ENCODE measurements around the gene IL1RAPL1. TPM values are rescaled to one million over a fixed set of nuclear protein-coding genes. Genes with fewer than 3 reads are reported as not detected.

The IL1RAPL1 gene
- polyA plus RNA-seq, 1 of the 3 experiments (the other 2 are of a cell fraction): 2.8 TPM

DNA sequence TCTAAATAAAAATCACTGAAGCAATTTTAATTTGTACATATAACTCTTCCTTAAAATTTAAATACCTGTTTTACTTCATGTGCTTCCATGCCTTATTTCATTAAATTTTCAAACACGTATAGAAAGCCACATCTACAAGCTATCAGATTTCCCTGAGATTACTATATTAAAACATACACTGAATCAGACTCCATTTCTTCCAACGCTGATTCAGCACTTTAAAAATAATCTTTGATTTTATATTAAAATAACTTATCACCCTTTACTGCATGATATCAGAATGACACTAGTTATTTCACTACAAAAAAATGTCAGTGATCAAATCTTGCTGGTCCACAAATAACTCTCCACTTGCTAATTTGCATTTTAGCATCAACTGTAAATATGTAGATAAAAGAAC is 550.8 kb downstream of the IL1RAPL1 start (continued):
- no peak for TF ChIP-seq RXRA (IDR thresholded peaks at IDR 0.05; ENCODE audit: borderline replicate concordance, low read depth)
- TF ChIP-seq GATA2 (CRISPR knock-in tag; IDR thresholded peaks at IDR 0.05): no peak
- TF ChIP-seq FOSL2 (IDR thresholded peaks at IDR 0.05; ENCODE audit: borderline replicate concordance, low read depth): no peak

DNA sequence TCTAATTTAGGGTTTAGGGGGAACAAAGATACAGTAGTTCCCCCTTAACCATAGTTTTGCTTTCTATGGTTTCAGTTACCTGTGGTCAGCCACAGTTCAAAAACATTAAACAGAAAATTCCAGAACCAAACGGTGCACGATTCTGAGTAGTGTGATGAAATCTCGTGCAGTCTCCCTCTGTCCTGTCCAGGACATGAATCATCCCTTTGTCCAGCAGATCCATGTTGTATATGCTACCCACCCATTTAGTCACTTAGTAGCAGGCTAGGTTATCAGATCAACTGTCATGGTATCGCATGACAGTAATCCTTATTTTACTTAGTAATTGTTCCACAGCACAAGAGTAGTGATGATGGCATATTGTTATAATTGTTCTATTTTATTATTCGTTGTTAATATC is 556.1 kb downstream of the IL1RAPL1 start:
- TF ChIP-seq TCF12 (IDR thresholded peaks at IDR 0.05) (0 out of 2 replicates have a peak, but pooled peaks have one; percentile 23), MEF2A (IDR thresholded peaks at IDR 0.05; ENCODE audit: borderline replicate concordance, low read depth) (no peak), EZH2phosphoT487 (IDR thresholded peaks at IDR 0.05; ENCODE audit: borderline replicate concordance, low read depth) (no peak), RXRA (IDR thresholded peaks at IDR 0.05; ENCODE audit: borderline replicate concordance, low read depth) (no peak)
- TF ChIP-seq, protein P1, sequence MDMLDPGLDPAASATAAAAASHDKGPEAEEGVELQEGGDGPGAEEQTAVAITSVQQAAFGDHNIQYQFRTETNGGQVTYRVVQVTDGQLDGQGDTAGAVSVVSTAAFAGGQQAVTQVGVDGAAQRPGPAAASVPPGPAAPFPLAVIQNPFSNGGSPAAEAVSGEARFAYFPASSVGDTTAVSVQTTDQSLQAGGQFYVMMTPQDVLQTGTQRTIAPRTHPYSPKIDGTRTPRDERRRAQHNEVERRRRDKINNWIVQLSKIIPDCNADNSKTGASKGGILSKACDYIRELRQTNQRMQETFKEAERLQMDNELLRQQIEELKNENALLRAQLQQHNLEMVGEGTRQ (IDR thresholded peaks at IDR 0.05; ENCODE audit: borderline replicate concordance, low read depth, low read length): no peak
- TF ChIP-seq, protein P2, sequence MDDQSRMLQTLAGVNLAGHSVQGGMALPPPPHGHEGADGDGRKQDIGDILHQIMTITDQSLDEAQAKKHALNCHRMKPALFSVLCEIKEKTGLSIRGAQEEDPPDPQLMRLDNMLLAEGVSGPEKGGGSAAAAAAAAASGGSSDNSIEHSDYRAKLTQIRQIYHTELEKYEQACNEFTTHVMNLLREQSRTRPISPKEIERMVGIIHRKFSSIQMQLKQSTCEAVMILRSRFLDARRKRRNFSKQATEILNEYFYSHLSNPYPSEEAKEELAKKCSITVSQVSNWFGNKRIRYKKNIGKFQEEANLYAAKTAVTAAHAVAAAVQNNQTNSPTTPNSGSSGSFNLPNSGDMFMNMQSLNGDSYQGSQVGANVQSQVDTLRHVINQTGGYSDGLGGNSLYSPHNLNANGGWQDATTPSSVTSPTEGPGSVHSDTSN (IDR thresholded peaks at IDR 0.05): peak; percentile 40
- H3K4me1 ChIP-seq (ENCODE audit: control insufficient read depth in 1 of 2, insufficient read depth in 2 of 2, low read depth in 1 of 2, low read length in 1 of 2): no peaks in the 10 kb centered on the region
- no peak overlapping the region for H3K9ac ChIP-seq
- CTCF ChIA-PET: no interaction called here
- H3K9me3 ChIP-seq: no peaks in the 10 kb centered on the region
- no peak overlapping the region for H3K4me3 ChIP-seq (ENCODE audit: low read depth in 2 of 2, low read length in 1 of 2)
- no peaks in the 10 kb centered on the region for H3K9me2 ChIP-seq
- no peak overlapping the region for H2AFZ ChIP-seq (ENCODE audit: low read depth)
- WGBS (ENCODE audit: low lambda C conversion rate): 12% methylated on average over 5 of the region's 5 CpGs
- H4K20me1 ChIP-seq (ENCODE audit: insufficient read depth): no peaks in the 10 kb centered on the region
- POLR2A ChIA-PET: no interaction called here
- H3K27ac ChIP-seq (ENCODE audit: low read depth in 2 of 2, low read length in 1 of 2): peak overlapping the region in 1 of 2 experiments; percentile 9; a peak in 1 of 4 replicates
- no peak for DNase-seq
- no peak overlapping the region for H3K4me2 ChIP-seq
- H3K36me3 ChIP-seq (replicated peaks in 1 of 2; ENCODE audit: control insufficient read depth in 1 of 2, insufficient read depth in 2 of 2, low read length in 1 of 2): no peaks in the 10 kb centered on the region
- H3K27me3 ChIP-seq (ENCODE audit: insufficient read depth): no peaks in the 10 kb centered on the region
- peaks cover 10% of the 10 kb centered on the region for H3F3A ChIP-seq (replicated peaks; ENCODE audit: insufficient read depth)
- no peaks in the 10 kb centered on the region for H3K79me2 ChIP-seq (ENCODE audit: insufficient read depth)

DNA sequence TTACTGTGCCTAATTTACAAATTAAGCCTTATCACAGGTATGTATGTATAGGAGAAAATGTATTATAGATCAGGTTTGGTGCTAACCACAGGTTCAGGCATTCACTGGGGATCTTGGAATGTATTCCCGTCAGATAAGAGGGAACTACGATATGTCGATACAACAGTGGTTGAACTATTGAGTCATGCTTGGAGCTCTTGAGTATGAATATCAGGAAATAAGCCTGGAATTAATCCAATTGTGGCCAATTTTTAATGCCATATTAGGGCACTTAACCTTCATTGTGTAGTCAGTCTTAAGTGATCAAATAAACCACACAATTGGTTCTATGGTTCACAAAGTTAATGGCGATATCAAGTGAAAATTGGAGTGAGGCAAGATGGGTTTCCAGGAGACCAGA is 556.5 kb downstream of the IL1RAPL1 start:
- 41% methylated on average over 4 of the region's 4 CpGs for whole genome bisulfite sequencing (ENCODE audit: low lambda C conversion rate)

More for the DNA sequence above, 556.5 kb downstream of the IL1RAPL1 start:
- Histone ChIP-seq H4K20me1 (ENCODE audit: insufficient read depth) (no peaks in the 10 kb centered on the region), H3K9ac (no peak overlapping the region), H3K27me3 (ENCODE audit: insufficient read depth) (no peaks in the 10 kb centered on the region), H3K9me3 (no peaks in the 10 kb centered on the region), H3K27ac (ENCODE audit: low read depth in 2 of 2, low read length in 1 of 2) (peak overlapping the region in 1 of 2 experiments; percentile 9; a peak in 1 of 4 replicates), H3K79me2 (ENCODE audit: insufficient read depth) (no peaks in the 10 kb centered on the region), H3K4me2 (no peak overlapping the region), H3F3A (replicated peaks; ENCODE audit: insufficient read depth) (peaks cover 10% of the 10 kb centered on the region), H3K9me2 (no peaks in the 10 kb centered on the region), H3K4me3 (ENCODE audit: low read depth in 2 of 2, low read length in 1 of 2) (no peak overlapping the region), H2AFZ (ENCODE audit: low read depth) (no peak overlapping the region), H3K4me1 (ENCODE audit: control insufficient read depth in 1 of 2, insufficient read depth in 2 of 2, low read depth in 1 of 2, low read length in 1 of 2) (no peaks in the 10 kb centered on the region), H3K36me3 (replicated peaks in 1 of 2; ENCODE audit: control insufficient read depth in 1 of 2, insufficient read depth in 2 of 2, low read length in 1 of 2) (no peaks in the 10 kb centered on the region)
- ChIA-PET CTCF (no interaction called here), POLR2A (no interaction called here)
- DNase-seq: no peak
- no peak for TF ChIP-seq SIN3A (IDR thresholded peaks at IDR 0.05; ENCODE audit: borderline replicate concordance, low read depth, low read length)
- TF ChIP-seq, protein P3, sequence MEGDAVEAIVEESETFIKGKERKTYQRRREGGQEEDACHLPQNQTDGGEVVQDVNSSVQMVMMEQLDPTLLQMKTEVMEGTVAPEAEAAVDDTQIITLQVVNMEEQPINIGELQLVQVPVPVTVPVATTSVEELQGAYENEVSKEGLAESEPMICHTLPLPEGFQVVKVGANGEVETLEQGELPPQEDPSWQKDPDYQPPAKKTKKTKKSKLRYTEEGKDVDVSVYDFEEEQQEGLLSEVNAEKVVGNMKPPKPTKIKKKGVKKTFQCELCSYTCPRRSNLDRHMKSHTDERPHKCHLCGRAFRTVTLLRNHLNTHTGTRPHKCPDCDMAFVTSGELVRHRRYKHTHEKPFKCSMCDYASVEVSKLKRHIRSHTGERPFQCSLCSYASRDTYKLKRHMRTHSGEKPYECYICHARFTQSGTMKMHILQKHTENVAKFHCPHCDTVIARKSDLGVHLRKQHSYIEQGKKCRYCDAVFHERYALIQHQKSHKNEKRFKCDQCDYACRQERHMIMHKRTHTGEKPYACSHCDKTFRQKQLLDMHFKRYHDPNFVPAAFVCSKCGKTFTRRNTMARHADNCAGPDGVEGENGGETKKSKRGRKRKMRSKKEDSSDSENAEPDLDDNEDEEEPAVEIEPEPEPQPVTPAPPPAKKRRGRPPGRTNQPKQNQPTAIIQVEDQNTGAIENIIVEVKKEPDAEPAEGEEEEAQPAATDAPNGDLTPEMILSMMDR (IDR thresholded peaks at IDR 0.05): no peak
- no peak for TF ChIP-seq RFX5 (IDR thresholded peaks at IDR 0.05; ENCODE audit: low read length)
- no peak for TF ChIP-seq TCF12 (IDR thresholded peaks at IDR 0.05)
- TF ChIP-seq, protein P1 (IDR thresholded peaks at IDR 0.05; ENCODE audit: borderline replicate concordance, low read depth, low read length): no peak
- TF ChIP-seq YY1 (IDR thresholded peaks at IDR 0.05; ENCODE audit: low read depth): no peak
- TF ChIP-seq, protein P4, sequence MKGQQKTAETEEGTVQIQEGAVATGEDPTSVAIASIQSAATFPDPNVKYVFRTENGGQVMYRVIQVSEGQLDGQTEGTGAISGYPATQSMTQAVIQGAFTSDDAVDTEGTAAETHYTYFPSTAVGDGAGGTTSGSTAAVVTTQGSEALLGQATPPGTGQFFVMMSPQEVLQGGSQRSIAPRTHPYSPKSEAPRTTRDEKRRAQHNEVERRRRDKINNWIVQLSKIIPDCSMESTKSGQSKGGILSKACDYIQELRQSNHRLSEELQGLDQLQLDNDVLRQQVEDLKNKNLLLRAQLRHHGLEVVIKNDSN (IDR thresholded peaks at IDR 0.05; ENCODE audit: borderline replicate concordance, low read depth): no peak
- no peak for TF ChIP-seq GABPA (IDR thresholded peaks at IDR 0.05; ENCODE audit: low read depth)

Data from SK-N-SH (cell line).